Lower leg skin (tissue), 4 donors: Measurements from ENCODE around the gene KCTD6. TPM values are rescaled to one million over a fixed set of nuclear protein-coding genes. Genes with fewer than 3 reads are reported as not detected.

ENCODE experiments used
- DNase-seq, 2 donors: peaks; one replicate each; pipeline ENCODE4 v3.0.0-alpha.2; 2019; ENCODE audit warnings: low spot score in 2 of 2
- H3K4me3 ChIP-seq: fragments of 200-600 bp; sonication (generic); 2 replicates; pipeline ENCODE4 v1.5.1; 2017; ENCODE audit warnings: mild to moderate bottlenecking, low read depth; ENCODE audit not compliant: poor library complexity, severe bottlenecking
- POLR2A ChIP-seq, 2 donors: fragments of 450-650 bp; IDR thresholded peaks; one replicate each; pipeline ENCODE4 v1.6.1; 2016 to 2017; ENCODE audit warnings: antibody characterized with exemption in 2 of 2, mild to moderate bottlenecking in 1 of 2, moderate library complexity in 1 of 2
- WGBS, 2 donors: methylation state at CpG; one replicate each; pipeline ENCODE4 v1.1.5; 2018; 5-methylcytosine and 5-hydroxymethylcytosine counted together
- intact Hi-C: fragments of 100-400 bp; cut with DNase I; formaldehyde crosslinking; loops from one replicate; pipeline ENCODE4 v1.15.0; 2023; ENCODE audit warnings: low total_unique reads
- total RNA-seq, 4 donors: library from RNA; depleted of rRNA; stranded (reverse); fragments of >200 nt; gene quantifications; one replicate each; pipeline ENCODE4 v1.1.0, GENCODE V29; 2016
- TF ChIP-seq, protein P1 (sequence below), 3 donors: fragments of 450-650 bp; IDR thresholded peaks; one replicate each; pipeline ENCODE4 v1.5.1; 2016; ENCODE audit warnings: antibody characterized with exemption in 3 of 3, mild to moderate bottlenecking in 3 of 3, moderate library complexity in 2 of 3

KCTD6 gene
- total RNA-seq, 4 donors from 2014 or later = 9.4 to 14.8 (median 11.6) TPM

DNA sequence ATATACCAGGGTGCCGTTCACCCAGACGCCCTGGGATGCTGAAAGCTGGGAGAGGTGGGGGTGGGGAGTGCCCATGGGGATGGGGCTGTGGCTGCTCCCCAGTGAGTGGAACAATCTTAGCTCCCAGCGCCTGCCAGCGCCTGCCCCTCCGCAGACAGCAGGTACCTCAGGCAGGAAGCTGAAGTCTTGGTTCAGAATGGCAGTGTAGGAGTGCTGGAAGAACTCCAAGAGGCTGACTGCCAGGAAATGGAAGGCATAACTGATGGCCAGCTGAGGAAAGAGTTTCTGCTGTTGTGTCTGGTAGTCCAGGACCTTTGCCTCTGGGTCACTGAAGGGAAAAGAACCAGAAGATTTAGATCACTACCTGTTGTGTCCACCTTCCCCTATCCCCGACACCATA lies 36.7 kb downstream of the KCTD6 start:
- peak in 1 of 2 donors; percentile 85 for DNase-seq
- no peak overlapping the region for H3K4me3 ChIP-seq
- no peak for TF ChIP-seq POLR2A (IDR thresholded peaks at IDR 0.05)
- TF ChIP-seq, protein P1, sequence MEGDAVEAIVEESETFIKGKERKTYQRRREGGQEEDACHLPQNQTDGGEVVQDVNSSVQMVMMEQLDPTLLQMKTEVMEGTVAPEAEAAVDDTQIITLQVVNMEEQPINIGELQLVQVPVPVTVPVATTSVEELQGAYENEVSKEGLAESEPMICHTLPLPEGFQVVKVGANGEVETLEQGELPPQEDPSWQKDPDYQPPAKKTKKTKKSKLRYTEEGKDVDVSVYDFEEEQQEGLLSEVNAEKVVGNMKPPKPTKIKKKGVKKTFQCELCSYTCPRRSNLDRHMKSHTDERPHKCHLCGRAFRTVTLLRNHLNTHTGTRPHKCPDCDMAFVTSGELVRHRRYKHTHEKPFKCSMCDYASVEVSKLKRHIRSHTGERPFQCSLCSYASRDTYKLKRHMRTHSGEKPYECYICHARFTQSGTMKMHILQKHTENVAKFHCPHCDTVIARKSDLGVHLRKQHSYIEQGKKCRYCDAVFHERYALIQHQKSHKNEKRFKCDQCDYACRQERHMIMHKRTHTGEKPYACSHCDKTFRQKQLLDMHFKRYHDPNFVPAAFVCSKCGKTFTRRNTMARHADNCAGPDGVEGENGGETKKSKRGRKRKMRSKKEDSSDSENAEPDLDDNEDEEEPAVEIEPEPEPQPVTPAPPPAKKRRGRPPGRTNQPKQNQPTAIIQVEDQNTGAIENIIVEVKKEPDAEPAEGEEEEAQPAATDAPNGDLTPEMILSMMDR (IDR thresholded peaks at IDR 0.05) = no peak
- WGBS, 2 donors = 55 to 56% methylated on average over 4 to 6 of the region's 6 CpGs
- intact Hi-C loops = no loop called here

DNA sequence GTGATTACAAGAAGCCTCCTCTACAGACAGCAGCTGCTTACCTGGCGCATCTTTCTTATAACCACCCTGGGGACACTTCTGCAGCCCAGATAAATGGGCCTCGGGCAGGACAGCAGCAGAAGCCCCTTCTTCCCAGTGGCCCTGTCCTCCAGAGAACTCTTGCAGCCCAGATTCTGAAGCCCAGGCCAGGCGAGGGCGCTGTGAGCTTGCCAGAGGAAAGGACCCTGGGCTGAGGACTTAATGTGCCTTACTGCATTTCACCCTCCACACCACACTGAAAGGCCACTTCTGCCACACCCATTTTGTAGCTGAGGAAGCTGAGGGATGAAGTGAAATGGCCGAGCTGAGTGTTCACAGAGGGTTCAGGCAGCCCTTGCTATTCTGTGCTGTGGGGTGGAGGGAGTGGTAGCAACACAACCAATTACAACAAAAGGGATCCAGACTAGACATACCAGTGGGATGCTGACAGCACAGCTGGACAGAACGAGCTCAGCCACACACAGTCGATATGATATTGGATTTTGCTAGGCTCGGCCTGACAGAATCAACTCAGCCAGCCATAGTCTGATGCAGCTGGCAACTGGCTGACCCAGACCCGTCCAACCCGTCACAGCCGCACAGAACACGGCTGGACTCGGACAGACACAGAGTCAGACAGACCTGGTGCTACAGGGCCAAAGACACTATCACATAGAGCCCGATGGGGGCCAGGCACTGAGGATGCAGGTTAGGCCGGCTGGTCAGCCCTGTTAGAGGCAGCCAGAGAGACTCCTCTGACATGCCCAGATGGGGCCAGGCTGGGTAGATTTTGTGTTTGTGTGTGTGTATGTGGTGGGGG lies 37.8 kb downstream of the KCTD6 start:
- WGBS, 2 donors = 82 to 88% methylated on average over 15 of the region's 15 CpGs
- intact Hi-C loops = loop anchor here (10.0 kb wide), 1 partner anchor 205 kb away; no protein-coding TSS in a partner anchor
- no peak for TF ChIP-seq POLR2A (IDR thresholded peaks at IDR 0.05)
- TF ChIP-seq, protein P1 (IDR thresholded peaks at IDR 0.05) = no peak
- H3K4me3 ChIP-seq = no peak overlapping the region
- peak in 1 of 2 donors; percentile 84 for DNase-seq

DNA sequence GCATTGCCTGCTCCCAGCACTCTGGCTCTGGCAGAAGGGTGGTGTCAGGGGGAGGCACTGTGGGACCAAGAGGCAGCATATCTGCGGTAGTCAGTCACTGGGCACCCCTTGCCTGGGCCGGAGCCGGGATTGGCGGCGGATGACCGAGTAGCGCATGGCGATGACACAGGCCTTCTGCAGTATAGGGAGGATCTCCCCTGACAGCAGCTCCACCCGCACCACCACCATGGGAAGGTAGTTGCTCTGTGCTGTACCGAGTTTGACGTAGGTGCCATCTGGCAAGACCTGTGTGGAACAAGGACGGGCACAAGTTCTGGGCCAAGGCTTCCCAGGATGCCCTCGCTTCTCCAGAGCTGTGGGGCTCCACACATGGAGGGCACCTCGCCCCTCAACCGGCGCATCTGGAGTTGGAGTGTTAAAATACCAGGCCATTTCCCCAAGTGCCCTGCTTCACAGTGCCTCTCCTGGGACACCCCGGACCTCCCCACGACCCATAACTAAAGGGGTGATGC lies 38.5 kb downstream of the KCTD6 start:
- 92% methylated on average over 17 to 18 of the region's 18 CpGs for WGBS, 2 donors
- no peak overlapping the region for H3K4me3 ChIP-seq
- DNase-seq = peak in 1 of 2 donors; percentile 82
- TF ChIP-seq, protein P1 (IDR thresholded peaks at IDR 0.05) = no peak
- no peak for TF ChIP-seq POLR2A (IDR thresholded peaks at IDR 0.05)
- intact Hi-C loops = loop anchor here (10.0 kb wide), 1 partner anchor 206 kb away; no protein-coding TSS in a partner anchor

DNA sequence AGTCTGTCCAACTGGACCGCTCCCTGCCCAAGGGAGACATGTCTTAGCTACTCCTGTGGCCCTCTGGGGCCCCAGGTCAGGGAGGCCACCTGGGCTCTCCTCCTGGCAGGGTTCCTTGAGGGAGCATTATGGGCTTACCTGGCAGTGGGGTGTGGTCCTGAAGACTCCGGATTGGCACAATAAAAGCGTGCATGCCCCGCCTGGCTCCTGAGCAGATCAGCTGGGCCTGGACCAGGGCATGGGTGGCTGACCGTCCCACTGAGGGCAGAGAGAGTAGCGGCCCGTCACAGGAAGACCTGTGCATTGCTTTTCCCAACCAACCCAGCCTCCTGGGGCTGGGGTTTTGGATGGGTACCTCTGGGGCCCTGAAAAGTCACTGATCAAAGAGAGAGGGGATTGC lies 39.7 kb downstream of the KCTD6 start:
- DNase-seq = peak in 1 of 2 donors; percentile 58
- intact Hi-C loops = loop anchor here (10.0 kb wide), 1 partner anchor 207 kb away; no protein-coding TSS in a partner anchor
- WGBS, 2 donors = 73 to 88% methylated on average over 3 to 7 of the region's 7 CpGs
- no peak overlapping the region for H3K4me3 ChIP-seq
- TF ChIP-seq, protein P1 (IDR thresholded peaks at IDR 0.05) = no peak
- TF ChIP-seq POLR2A (IDR thresholded peaks at IDR 0.05) = no peak

DNA sequence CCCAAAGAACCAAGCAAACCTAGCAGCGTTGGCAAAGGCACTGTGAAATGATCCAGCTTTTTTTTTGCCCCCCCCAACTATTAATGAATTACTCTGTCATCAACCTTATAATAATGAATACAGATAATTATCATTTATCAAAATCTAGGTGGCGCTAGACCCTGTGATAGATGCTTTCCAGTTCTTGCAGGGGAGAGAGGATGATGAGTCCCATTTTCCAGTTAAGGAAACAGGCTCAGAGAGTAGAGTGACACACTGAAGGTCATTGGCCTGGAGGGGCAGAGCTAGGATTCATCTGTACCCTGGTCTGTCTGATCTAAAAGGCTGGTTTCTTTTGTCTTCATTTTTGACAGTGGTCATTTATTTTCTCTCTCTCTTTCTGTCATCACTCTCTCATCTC lies 40.1 kb downstream of the KCTD6 start:
- intact Hi-C loops = loop anchor here (10.0 kb wide), 1 partner anchor 207 kb away; no protein-coding TSS in a partner anchor
- 80 to 86% methylated on average over 2 of the region's 2 CpGs for WGBS, 2 donors
- TF ChIP-seq POLR2A (IDR thresholded peaks at IDR 0.05) = no peak
- TF ChIP-seq, protein P1 (IDR thresholded peaks at IDR 0.05) = no peak
- DNase-seq = no peak
- H3K4me3 ChIP-seq = no peak overlapping the region
